ENCODE data around the gene HLA-DPA1. TPM values are rescaled to one million over a fixed set of nuclear protein-coding genes. Genes with fewer than 3 reads are reported as not detected.

Gene HLA-DPA1
- total RNA-seq, 1 donor from 2014 or later = 1.4 TPM

- DNase-seq (ENCODE audit: low read depth, low spot score) = no peak
Observed at GRCh38 chr6:33017694-33018353, 55.6 kb downstream of the HLA-DPA1 start.

DNA sequence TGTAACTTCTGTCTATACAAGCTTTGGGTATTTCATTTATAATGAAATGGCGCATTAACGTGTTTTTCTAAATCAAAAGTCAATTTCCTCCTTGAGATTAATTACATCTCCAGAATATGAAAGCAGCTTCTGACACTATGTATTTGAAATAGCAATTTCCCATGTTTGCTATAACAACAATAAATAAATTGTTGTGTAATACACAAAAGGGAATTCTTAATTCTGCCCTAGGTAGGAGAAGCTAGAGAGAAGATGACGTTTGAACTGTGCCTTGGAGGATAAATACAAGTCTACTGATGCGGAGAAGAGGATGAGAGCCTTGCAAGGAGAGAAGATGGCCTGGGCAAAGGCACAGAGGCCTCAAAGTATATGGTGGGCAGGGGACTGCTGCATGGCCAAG lies 56.4 kb downstream of the HLA-DPA1 start:
- no peak for DNase-seq (ENCODE audit: low read depth, low spot score)

DNA sequence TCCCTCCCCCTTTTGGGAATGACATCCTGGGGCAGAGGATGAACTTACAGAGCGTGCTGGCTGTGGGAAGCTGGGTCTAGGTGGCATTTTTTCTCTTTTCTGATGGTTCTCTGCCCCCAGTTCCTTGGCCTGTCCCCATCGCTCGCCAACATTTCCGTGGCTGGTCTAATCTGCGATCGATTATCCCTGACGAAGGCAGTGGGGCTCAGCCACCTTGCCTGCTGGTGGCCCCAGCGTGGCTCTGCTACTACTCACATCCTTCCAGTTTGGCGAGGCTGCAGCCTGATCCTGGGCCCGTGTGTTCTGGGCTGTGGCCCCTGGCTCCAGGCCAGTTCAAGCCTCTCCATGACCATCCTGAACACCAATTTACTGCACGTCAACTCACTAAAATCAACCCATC lies 57.7 kb downstream of the HLA-DPA1 start:
- no peak for DNase-seq (ENCODE audit: low read depth, low spot score)

- DNase-seq (ENCODE audit: low read depth, low spot score) = peak; percentile 60
Observed at GRCh38 chr6:33014841-33015634, 58.4 kb downstream of the HLA-DPA1 start.

Other genes starting within 250 kb of the HLA-DPA1 start
- gene TAP2, start 234.9 kb downstream of the HLA-DPA1 start, total RNA-seq = 35.9 and 45.6 TPM in 2 replicates
- 83.1 and 93.6 TPM in 2 replicates for gene PSMB8, start 229.6 kb downstream of the HLA-DPA1 start, total RNA-seq
- gene TAP1, start 219.9 kb downstream of the HLA-DPA1 start, total RNA-seq = 43.2 and 70.8 TPM in 2 replicates
- 28.0 and 53.5 TPM in 2 replicates for gene PSMB9, start 219.5 kb downstream of the HLA-DPA1 start, total RNA-seq
- gene HLA-DMB, start 132.6 kb downstream of the HLA-DPA1 start, total RNA-seq = 0.07 TPM in 1 of 2 replicates, not detected in the other
- gene HLA-DMA, start 120.6 kb downstream of the HLA-DPA1 start, total RNA-seq = 0.26 and 0.46 TPM in 2 replicates
- 52.1 and 77.0 TPM in 2 replicates for gene BRD2, start 105.1 kb downstream of the HLA-DPA1 start, total RNA-seq
- not detected in 2 replicates for gene HLA-DOA, start 64.1 kb downstream of the HLA-DPA1 start, total RNA-seq
- gene HLA-DPB1, start 2.3 kb upstream of the HLA-DPA1 start, total RNA-seq = 0.46 and 10.3 TPM in 2 replicates
- gene COL11A2, start 118.8 kb upstream of the HLA-DPA1 start, total RNA-seq = 0.07 and 0.11 TPM in 2 replicates
- 22.4 and 23.6 TPM in 2 replicates for gene RXRB, start 127.0 kb upstream of the HLA-DPA1 start, total RNA-seq
- 107 and 131 TPM in 2 replicates for gene SLC39A7, start 127.2 kb upstream of the HLA-DPA1 start, total RNA-seq
- 3.5 and 8.6 TPM in 2 replicates for gene HSD17B8, start 131.0 kb upstream of the HLA-DPA1 start, total RNA-seq
- 23.0 and 27.5 TPM in 2 replicates for gene RING1, start 134.9 kb upstream of the HLA-DPA1 start, total RNA-seq
- 32.1 and 33.0 TPM in 2 replicates for gene VPS52, start 198.2 kb upstream of the HLA-DPA1 start, total RNA-seq
- 2,993 and 4,478 TPM in 2 replicates for gene RPS18, start 198.4 kb upstream of the HLA-DPA1 start, total RNA-seq
- 2.8 and 4.7 TPM in 2 replicates for gene B3GALT4, start 203.5 kb upstream of the HLA-DPA1 start, total RNA-seq
- gene WDR46, start 215.6 kb upstream of the HLA-DPA1 start, total RNA-seq = 90.2 and 94.7 TPM in 2 replicates
- gene PFDN6, start 216.0 kb upstream of the HLA-DPA1 start, total RNA-seq = 51.2 and 53.3 TPM in 2 replicates
- gene RGL2, start 225.3 kb upstream of the HLA-DPA1 start, total RNA-seq = 39.4 and 42.5 TPM in 2 replicates
- gene TAPBP, start 240.4 kb upstream of the HLA-DPA1 start, total RNA-seq = 48.7 and 71.1 TPM in 2 replicates
- 14.3 and 16.4 TPM in 2 replicates for gene ZBTB22, start 244.1 kb upstream of the HLA-DPA1 start, total RNA-seq
- 48.6 and 49.9 TPM in 2 replicates for gene DAXX, start 249.3 kb upstream of the HLA-DPA1 start, total RNA-seq

Measured in pulmonary artery endothelial cell (primary cell).